Neural cell (in vitro differentiated cells): Measurements from ENCODE around the gene NFU1. TPM values are rescaled to one million over a fixed set of nuclear protein-coding genes. Genes with fewer than 3 reads are reported as not detected.

ENCODE experiments used
- H2AFZ ChIP-seq: fragments of 200-600, 300-800 bp; sonication (generic), shearing (Covaris generic); 2 replicates; pipeline ENCODE4 v1.6.0; 2014; ENCODE audit warnings: low read depth, mild to moderate bottlenecking, antibody characterized with exemption, low read length, moderate library complexity
- H3F3A ChIP-seq: fragments of 200-600 bp; shearing (Covaris generic); 2 replicates; pipeline ENCODE4 v1.6.1; 2016; ENCODE audit warnings: mild to moderate bottlenecking, moderate library complexity, mixed read lengths, antibody characterized with exemption, low read length; ENCODE audit not compliant: insufficient read depth, poor library complexity, severe bottlenecking
- H3K27ac ChIP-seq: fragments of 200-600, 300-800 bp; sonication (generic), shearing (Covaris generic); 2 replicates; pipeline ENCODE4 v1.5.1; 2014; ENCODE audit warnings: mild to moderate bottlenecking, low read length, moderate library complexity
- H3K27me3 ChIP-seq: fragments of 300-800, 200-600 bp; sonication (generic), shearing (Covaris generic); 2 replicates; pipeline ENCODE4 v1.6.0; 2014; ENCODE audit warnings: mild to moderate bottlenecking, low read depth, low read length, moderate library complexity; ENCODE audit not compliant: insufficient read depth
- H3K36me3 ChIP-seq: fragments of 300-800, 200-600 bp; sonication (generic), shearing (Covaris generic); 2 replicates; pipeline ENCODE4 v1.5.1; 2014; ENCODE audit warnings: mild to moderate bottlenecking, antibody characterized with exemption, low read length, moderate library complexity; ENCODE audit not compliant: insufficient read depth
- H3K4me2 ChIP-seq: fragments of 300-800, 200-600 bp; sonication (generic), shearing (Covaris generic); 2 replicates; pipeline ENCODE4 v1.6.0; 2014; ENCODE audit warnings: mild to moderate bottlenecking, low read length
- H3K4me3 ChIP-seq: fragments of 300-800, 200-600 bp; sonication (generic), shearing (Covaris generic); 2 replicates; pipeline ENCODE4 v1.5.1; 2014; ENCODE audit warnings: mild to moderate bottlenecking, low read length, moderate library complexity
- H3K79me2 ChIP-seq: fragments of 200-600 bp; shearing (Covaris generic); replicated peaks from 2 replicates; pipeline ENCODE4 v1.6.0; 2014; ENCODE audit warnings: mild to moderate bottlenecking, low read length, moderate library complexity; ENCODE audit not compliant: insufficient read depth
- H3K9ac ChIP-seq: fragments of 300-800, 200-600 bp; sonication (generic), shearing (Covaris generic); 2 replicates; pipeline ENCODE4 v1.6.1; 2016; ENCODE audit warnings: mild to moderate bottlenecking, low read length, mixed read lengths
- H3K9me2 ChIP-seq: fragments of 200-600 bp; shearing (Covaris generic); 2 replicates; pipeline ENCODE4 v1.6.1; 2016; ENCODE audit warnings: mild to moderate bottlenecking, low read length, mixed read lengths; ENCODE audit not compliant: insufficient read depth
- H3K9me3 ChIP-seq: fragments of 200-600, 300-800 bp; sonication (generic), shearing (Covaris generic); 2 replicates; pipeline ENCODE4 v1.6.1; 2016; ENCODE audit warnings: mild to moderate bottlenecking, mixed run types, low read length, moderate library complexity, mixed read lengths
- H4K20me1 ChIP-seq: fragments of 200-600 bp; shearing (Covaris generic); 2 replicates; pipeline ENCODE4 v1.6.1; 2016; ENCODE audit warnings: mild to moderate bottlenecking, mixed run types; ENCODE audit not compliant: insufficient read depth
- EP300 ChIP-seq: fragments of 450-650 bp; conservative IDR thresholded peaks from 2 replicates; pipeline ENCODE4 v1.6.1; 2014; ENCODE audit warnings: antibody characterized with exemption, mild to moderate bottlenecking, moderate library complexity; ENCODE audit not compliant: poor library complexity, severe bottlenecking
- EZH2 ChIP-seq: fragments of 200-600, 300-800 bp; shearing (Covaris generic), sonication (generic); IDR thresholded peaks from 2 replicates; pipeline ENCODE4 v1.6.1; 2014; ENCODE audit warnings: antibody characterized with exemption, low read length, borderline replicate concordance, mild to moderate bottlenecking; ENCODE audit not compliant: insufficient read depth, poor library complexity, severe bottlenecking
- MXI1 ChIP-seq: fragments of 450-650 bp; conservative IDR thresholded peaks from 2 replicates; pipeline ENCODE4 v1.6.1; 2014; ENCODE audit warnings: antibody characterized with exemption, mild to moderate bottlenecking; ENCODE audit not compliant: poor library complexity, severe bottlenecking
- POLR2AphosphoS5 ChIP-seq: IDR thresholded peaks from 2 replicates; pipeline ENCODE4 v1.6.1; 2012
- RAD21 ChIP-seq: fragments of 450-650 bp; conservative IDR thresholded peaks from 2 replicates; pipeline ENCODE4 v1.6.1; 2014; ENCODE audit warnings: antibody characterized with exemption, mild to moderate bottlenecking, moderate library complexity
- SMC3 ChIP-seq: fragments of 450-650 bp; conservative IDR thresholded peaks from 2 replicates; pipeline ENCODE4 v1.6.1; 2014; ENCODE audit warnings: antibody characterized with exemption, mild to moderate bottlenecking, moderate library complexity; ENCODE audit not compliant: poor library complexity
- TAF1 ChIP-seq: IDR thresholded peaks from 2 replicates; pipeline ENCODE4 v1.6.1; 2012; ENCODE audit warnings: low read depth
- polyA plus RNA-seq: library from polyadenylated mRNA; depleted of rRNA; stranded (reverse); fragments of >200 nt; gene quantifications from 2 replicates; pipeline ENCODE4 v1.2.3, GENCODE V29; 2014
- TF ChIP-seq, protein P1 (sequence below): IDR thresholded peaks from 2 replicates; pipeline ENCODE4 v1.6.1; 2012; ENCODE audit warnings: borderline replicate concordance
- TF ChIP-seq, protein P2 (sequence below): fragments of 450-650 bp; IDR thresholded peaks from 2 replicates; pipeline ENCODE4 v1.5.1; 2014; ENCODE audit warnings: antibody characterized with exemption, mild to moderate bottlenecking, moderate library complexity; ENCODE audit not compliant: poor library complexity, severe bottlenecking

Gene NFU1
- polyA plus RNA-seq, 1 donor from 2014 or later, result 116 TPM

DNA sequence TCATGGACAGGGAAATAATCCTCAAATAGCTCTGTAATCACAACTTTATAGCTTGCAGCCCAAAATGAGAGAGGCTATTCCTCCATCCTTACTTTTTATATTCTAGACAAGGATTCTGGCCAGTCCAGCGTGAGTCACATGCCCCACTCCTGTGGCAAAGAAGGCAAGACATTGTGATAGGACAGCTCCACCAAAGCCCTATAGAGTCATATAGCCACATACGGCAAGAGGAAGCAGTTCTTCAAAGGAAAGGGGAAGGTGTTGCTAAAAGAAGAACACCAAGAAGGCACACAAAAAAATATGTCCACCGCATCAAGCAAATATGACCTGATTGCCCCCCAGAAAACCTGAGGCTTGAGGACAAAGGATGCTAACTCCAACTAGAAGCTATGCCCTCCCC, 46.8 kb downstream of the NFU1 start:
- Histone ChIP-seq H3K9me2 (no peaks in the 10 kb centered on the region), H3K9me3 (no peaks in the 10 kb centered on the region), H3K27ac (no peak overlapping the region), H3K4me3 (no peak overlapping the region), H3K9ac (no peak overlapping the region), H2AFZ (no peak overlapping the region), H3F3A (no peaks in the 10 kb centered on the region), H3K79me2 (peaks cover 13% of the 10 kb centered on the region), H4K20me1 (no peaks in the 10 kb centered on the region), H3K27me3 (no peaks in the 10 kb centered on the region), H3K4me2 (no peak overlapping the region), H3K36me3 (no peaks in the 10 kb centered on the region)
- TF ChIP-seq, protein P1, sequence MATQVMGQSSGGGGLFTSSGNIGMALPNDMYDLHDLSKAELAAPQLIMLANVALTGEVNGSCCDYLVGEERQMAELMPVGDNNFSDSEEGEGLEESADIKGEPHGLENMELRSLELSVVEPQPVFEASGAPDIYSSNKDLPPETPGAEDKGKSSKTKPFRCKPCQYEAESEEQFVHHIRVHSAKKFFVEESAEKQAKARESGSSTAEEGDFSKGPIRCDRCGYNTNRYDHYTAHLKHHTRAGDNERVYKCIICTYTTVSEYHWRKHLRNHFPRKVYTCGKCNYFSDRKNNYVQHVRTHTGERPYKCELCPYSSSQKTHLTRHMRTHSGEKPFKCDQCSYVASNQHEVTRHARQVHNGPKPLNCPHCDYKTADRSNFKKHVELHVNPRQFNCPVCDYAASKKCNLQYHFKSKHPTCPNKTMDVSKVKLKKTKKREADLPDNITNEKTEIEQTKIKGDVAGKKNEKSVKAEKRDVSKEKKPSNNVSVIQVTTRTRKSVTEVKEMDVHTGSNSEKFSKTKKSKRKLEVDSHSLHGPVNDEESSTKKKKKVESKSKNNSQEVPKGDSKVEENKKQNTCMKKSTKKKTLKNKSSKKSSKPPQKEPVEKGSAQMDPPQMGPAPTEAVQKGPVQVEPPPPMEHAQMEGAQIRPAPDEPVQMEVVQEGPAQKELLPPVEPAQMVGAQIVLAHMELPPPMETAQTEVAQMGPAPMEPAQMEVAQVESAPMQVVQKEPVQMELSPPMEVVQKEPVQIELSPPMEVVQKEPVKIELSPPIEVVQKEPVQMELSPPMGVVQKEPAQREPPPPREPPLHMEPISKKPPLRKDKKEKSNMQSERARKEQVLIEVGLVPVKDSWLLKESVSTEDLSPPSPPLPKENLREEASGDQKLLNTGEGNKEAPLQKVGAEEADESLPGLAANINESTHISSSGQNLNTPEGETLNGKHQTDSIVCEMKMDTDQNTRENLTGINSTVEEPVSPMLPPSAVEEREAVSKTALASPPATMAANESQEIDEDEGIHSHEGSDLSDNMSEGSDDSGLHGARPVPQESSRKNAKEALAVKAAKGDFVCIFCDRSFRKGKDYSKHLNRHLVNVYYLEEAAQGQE, result no peak
- no peak for TF ChIP-seq MXI1
- TF ChIP-seq RAD21, result no peak
- TF ChIP-seq EZH2, result no peak
- TF ChIP-seq POLR2AphosphoS5, result no peak

DNA sequence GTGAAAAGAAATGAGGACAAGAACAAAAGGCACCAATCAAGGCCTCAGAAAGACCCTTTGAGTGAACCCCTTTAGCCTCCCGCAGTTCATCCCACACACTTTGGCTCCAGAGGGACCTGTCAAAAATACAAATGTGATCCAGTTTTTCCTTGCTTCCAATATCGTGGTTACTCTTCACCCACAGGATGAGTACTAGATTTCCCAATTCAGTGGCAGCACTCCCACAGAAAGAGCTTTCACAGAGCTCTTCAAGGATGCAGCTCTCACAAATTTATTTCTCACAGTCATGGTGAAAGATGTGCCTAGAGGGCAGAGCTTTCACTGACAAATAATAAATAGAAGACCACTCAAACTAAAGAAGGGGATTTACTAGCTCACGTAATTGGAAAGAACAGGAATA, 47.2 kb downstream of the NFU1 start:
- H3K9ac ChIP-seq, result no peak overlapping the region
- no peak overlapping the region for H3K4me3 ChIP-seq
- H3K9me2 ChIP-seq, result no peaks in the 10 kb centered on the region
- no peaks in the 10 kb centered on the region for H3K36me3 ChIP-seq
- no peaks in the 10 kb centered on the region for H3K9me3 ChIP-seq
- TF ChIP-seq MXI1 (no peak), SMC3 (no peak), RAD21 (no peak), EZH2 (no peak), TAF1 (no peak), POLR2AphosphoS5 (no peak), EP300 (no peak)
- TF ChIP-seq, protein P2, sequence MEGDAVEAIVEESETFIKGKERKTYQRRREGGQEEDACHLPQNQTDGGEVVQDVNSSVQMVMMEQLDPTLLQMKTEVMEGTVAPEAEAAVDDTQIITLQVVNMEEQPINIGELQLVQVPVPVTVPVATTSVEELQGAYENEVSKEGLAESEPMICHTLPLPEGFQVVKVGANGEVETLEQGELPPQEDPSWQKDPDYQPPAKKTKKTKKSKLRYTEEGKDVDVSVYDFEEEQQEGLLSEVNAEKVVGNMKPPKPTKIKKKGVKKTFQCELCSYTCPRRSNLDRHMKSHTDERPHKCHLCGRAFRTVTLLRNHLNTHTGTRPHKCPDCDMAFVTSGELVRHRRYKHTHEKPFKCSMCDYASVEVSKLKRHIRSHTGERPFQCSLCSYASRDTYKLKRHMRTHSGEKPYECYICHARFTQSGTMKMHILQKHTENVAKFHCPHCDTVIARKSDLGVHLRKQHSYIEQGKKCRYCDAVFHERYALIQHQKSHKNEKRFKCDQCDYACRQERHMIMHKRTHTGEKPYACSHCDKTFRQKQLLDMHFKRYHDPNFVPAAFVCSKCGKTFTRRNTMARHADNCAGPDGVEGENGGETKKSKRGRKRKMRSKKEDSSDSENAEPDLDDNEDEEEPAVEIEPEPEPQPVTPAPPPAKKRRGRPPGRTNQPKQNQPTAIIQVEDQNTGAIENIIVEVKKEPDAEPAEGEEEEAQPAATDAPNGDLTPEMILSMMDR, result no peak
- TF ChIP-seq, protein P1, result no peak
- H2AFZ ChIP-seq, result no peak overlapping the region
- no peaks in the 10 kb centered on the region for H3K27me3 ChIP-seq
- peaks cover 18% of the 10 kb centered on the region for H3K79me2 ChIP-seq
- no peaks in the 10 kb centered on the region for H4K20me1 ChIP-seq
- H3F3A ChIP-seq, result no peaks in the 10 kb centered on the region
- H3K27ac ChIP-seq, result no peak overlapping the region
- no peak overlapping the region for H3K4me2 ChIP-seq
